ENCODE results near the gene GTPBP10. TPM values are rescaled to one million over a fixed set of nuclear protein-coding genes. Genes with fewer than 3 reads are reported as not detected.

GTPBP10 gene
- total RNA-seq, 1 experiment from 2014 or later = 18.5 TPM

DNA sequence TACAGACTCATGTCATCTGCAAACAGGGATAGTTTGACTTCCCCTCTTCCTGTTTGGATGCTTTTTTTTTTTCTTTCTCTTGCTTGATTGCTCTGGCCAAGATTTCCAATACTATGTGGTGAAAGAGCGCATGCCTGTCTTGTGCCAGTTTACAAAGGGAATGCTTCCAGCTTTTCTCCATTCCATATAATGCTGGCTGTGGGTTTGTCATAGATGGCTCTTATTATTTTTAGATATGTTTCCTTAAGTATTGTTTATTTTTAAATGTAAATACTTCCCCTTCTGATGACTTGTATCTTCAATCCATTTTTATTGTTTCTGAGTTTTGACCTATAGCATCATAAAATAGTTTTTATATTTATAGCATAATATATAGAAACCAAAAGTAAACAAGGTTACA is 43.3 kb upstream of the GTPBP10 start:
- TF ChIP-seq ZNF121 (CRISPR knock-in tag; IDR thresholded peaks at IDR 0.05) (no peak), FOXJ3 (CRISPR knock-in tag; IDR thresholded peaks at IDR 0.05; ENCODE audit: borderline replicate concordance) (no peak), CBFB (CRISPR knock-in tag; IDR thresholded peaks at IDR 0.05; ENCODE audit: low read depth) (no peak), MXD4 (CRISPR knock-in tag; IDR thresholded peaks at IDR 0.05; ENCODE audit: borderline replicate concordance) (no peak), TCF7 (CRISPR knock-in tag; IDR thresholded peaks at IDR 0.05; ENCODE audit: low read depth) (no peak)
- TF ChIP-seq, protein P1, sequence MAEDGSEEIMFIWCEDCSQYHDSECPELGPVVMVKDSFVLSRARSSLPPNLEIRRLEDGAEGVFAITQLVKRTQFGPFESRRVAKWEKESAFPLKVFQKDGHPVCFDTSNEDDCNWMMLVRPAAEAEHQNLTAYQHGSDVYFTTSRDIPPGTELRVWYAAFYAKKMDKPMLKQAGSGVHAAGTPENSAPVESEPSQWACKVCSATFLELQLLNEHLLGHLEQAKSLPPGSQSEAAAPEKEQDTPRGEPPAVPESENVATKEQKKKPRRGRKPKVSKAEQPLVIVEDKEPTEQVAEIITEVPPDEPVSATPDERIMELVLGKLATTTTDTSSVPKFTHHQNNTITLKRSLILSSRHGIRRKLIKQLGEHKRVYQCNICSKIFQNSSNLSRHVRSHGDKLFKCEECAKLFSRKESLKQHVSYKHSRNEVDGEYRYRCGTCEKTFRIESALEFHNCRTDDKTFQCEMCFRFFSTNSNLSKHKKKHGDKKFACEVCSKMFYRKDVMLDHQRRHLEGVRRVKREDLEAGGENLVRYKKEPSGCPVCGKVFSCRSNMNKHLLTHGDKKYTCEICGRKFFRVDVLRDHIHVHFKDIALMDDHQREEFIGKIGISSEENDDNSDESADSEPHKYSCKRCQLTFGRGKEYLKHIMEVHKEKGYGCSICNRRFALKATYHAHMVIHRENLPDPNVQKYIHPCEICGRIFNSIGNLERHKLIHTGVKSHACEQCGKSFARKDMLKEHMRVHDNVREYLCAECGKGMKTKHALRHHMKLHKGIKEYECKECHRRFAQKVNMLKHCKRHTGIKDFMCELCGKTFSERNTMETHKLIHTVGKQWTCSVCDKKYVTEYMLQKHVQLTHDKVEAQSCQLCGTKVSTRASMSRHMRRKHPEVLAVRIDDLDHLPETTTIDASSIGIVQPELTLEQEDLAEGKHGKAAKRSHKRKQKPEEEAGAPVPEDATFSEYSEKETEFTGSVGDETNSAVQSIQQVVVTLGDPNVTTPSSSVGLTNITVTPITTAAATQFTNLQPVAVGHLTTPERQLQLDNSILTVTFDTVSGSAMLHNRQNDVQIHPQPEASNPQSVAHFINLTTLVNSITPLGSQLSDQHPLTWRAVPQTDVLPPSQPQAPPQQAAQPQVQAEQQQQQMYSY (CRISPR knock-in tag; IDR thresholded peaks at IDR 0.05) = no peak
- H3K36me3 Mint-ChIP-seq = no peaks in the 10 kb centered on the region
- no peak overlapping the region for H3K4me3 Mint-ChIP-seq
- no peak overlapping the region for H3K27ac Mint-ChIP-seq
- POLR2A ChIA-PET = interaction anchor here (0.7 kb wide), 1 partner anchor 60 kb away, joined by 3 read pairs; no protein-coding TSS in a partner anchor
- CTCF ChIA-PET = interaction anchor here (1.6 kb wide), 1 partner anchor 9 kb away, joined by 4 read pairs; no protein-coding TSS in a partner anchor
- no peaks in the 10 kb centered on the region for H3K4me1 Mint-ChIP-seq
- no peak for DNase-seq (ENCODE audit: low spot score)
- ATAC-seq = no peak
- no peaks in the 10 kb centered on the region for H3K27me3 Mint-ChIP-seq (ENCODE audit: low read depth)
- no peaks in the 10 kb centered on the region for H3K9me3 Mint-ChIP-seq

DNA sequence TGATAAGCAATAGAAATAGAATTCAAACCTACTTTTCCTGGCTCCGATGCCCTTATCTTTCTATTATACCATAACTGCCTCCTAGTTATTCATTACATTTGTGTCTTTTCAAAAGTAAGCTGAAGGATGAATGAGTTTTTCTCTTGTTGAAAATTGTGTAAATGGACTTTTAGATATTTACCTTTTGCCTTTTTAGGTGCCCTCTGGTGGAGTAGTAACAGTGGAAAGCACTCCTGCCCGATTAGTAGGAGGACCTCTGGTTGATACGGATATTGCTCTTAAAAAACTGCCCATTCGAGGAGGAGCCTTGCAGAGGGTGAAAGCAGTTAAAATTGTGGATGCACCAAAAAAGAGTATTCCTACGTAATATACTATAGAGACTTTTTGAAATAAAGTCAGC is 36.6 kb upstream of the GTPBP10 start:
- no peaks in the 10 kb centered on the region for H3K4me1 Mint-ChIP-seq
- ATAC-seq = no peak

More for the DNA sequence above, 36.6 kb upstream of the GTPBP10 start:
- no peak for DNase-seq (ENCODE audit: low spot score)
- H3K4me3 Mint-ChIP-seq = no peak overlapping the region
- H3K36me3 Mint-ChIP-seq = no peaks in the 10 kb centered on the region
- TF ChIP-seq, protein P2, sequence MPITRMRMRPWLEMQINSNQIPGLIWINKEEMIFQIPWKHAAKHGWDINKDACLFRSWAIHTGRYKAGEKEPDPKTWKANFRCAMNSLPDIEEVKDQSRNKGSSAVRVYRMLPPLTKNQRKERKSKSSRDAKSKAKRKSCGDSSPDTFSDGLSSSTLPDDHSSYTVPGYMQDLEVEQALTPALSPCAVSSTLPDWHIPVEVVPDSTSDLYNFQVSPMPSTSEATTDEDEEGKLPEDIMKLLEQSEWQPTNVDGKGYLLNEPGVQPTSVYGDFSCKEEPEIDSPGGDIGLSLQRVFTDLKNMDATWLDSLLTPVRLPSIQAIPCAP (CRISPR knock-in tag; IDR thresholded peaks at IDR 0.05) = no peak
- TF ChIP-seq, protein P3, sequence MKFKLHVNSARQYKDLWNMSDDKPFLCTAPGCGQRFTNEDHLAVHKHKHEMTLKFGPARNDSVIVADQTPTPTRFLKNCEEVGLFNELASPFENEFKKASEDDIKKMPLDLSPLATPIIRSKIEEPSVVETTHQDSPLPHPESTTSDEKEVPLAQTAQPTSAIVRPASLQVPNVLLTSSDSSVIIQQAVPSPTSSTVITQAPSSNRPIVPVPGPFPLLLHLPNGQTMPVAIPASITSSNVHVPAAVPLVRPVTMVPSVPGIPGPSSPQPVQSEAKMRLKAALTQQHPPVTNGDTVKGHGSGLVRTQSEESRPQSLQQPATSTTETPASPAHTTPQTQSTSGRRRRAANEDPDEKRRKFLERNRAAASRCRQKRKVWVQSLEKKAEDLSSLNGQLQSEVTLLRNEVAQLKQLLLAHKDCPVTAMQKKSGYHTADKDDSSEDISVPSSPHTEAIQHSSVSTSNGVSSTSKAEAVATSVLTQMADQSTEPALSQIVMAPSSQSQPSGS (CRISPR knock-in tag; IDR thresholded peaks at IDR 0.05; ENCODE audit: borderline replicate concordance, low read depth) = no peak
- TF ChIP-seq, protein P4, sequence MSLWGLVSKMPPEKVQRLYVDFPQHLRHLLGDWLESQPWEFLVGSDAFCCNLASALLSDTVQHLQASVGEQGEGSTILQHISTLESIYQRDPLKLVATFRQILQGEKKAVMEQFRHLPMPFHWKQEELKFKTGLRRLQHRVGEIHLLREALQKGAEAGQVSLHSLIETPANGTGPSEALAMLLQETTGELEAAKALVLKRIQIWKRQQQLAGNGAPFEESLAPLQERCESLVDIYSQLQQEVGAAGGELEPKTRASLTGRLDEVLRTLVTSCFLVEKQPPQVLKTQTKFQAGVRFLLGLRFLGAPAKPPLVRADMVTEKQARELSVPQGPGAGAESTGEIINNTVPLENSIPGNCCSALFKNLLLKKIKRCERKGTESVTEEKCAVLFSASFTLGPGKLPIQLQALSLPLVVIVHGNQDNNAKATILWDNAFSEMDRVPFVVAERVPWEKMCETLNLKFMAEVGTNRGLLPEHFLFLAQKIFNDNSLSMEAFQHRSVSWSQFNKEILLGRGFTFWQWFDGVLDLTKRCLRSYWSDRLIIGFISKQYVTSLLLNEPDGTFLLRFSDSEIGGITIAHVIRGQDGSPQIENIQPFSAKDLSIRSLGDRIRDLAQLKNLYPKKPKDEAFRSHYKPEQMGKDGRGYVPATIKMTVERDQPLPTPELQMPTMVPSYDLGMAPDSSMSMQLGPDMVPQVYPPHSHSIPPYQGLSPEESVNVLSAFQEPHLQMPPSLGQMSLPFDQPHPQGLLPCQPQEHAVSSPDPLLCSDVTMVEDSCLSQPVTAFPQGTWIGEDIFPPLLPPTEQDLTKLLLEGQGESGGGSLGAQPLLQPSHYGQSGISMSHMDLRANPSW (CRISPR knock-in tag; conservative IDR thresholded peaks at IDR 0.05; ENCODE audit: low read depth) = no peak
- TF ChIP-seq ZNF232 (CRISPR knock-in tag; IDR thresholded peaks at IDR 0.05) (no peak), ZNF138 (CRISPR knock-in tag; conservative IDR thresholded peaks at IDR 0.05) (no peak), TEAD4 (CRISPR knock-in tag; IDR thresholded peaks at IDR 0.05) (no peak), ZNF263 (CRISPR knock-in tag; IDR thresholded peaks at IDR 0.05; ENCODE audit: low read depth) (no peak), SP1 (CRISPR knock-in tag; conservative IDR thresholded peaks at IDR 0.05) (no peak), NR3C1 (CRISPR knock-in tag; conservative IDR thresholded peaks at IDR 0.05; ENCODE audit: low read depth) (no peak), TCF7 (CRISPR knock-in tag; IDR thresholded peaks at IDR 0.05; ENCODE audit: low read depth) (no peak), TP53 (CRISPR knock-in tag; IDR thresholded peaks at IDR 0.05) (no peak), MYBL2 (CRISPR knock-in tag; IDR thresholded peaks at IDR 0.05) (no peak)
- TF ChIP-seq, protein P5, sequence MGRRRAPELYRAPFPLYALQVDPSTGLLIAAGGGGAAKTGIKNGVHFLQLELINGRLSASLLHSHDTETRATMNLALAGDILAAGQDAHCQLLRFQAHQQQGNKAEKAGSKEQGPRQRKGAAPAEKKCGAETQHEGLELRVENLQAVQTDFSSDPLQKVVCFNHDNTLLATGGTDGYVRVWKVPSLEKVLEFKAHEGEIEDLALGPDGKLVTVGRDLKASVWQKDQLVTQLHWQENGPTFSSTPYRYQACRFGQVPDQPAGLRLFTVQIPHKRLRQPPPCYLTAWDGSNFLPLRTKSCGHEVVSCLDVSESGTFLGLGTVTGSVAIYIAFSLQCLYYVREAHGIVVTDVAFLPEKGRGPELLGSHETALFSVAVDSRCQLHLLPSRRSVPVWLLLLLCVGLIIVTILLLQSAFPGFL (CRISPR knock-in tag; IDR thresholded peaks at IDR 0.05; ENCODE audit: borderline replicate concordance) = no peak
- TF ChIP-seq, protein P6, sequence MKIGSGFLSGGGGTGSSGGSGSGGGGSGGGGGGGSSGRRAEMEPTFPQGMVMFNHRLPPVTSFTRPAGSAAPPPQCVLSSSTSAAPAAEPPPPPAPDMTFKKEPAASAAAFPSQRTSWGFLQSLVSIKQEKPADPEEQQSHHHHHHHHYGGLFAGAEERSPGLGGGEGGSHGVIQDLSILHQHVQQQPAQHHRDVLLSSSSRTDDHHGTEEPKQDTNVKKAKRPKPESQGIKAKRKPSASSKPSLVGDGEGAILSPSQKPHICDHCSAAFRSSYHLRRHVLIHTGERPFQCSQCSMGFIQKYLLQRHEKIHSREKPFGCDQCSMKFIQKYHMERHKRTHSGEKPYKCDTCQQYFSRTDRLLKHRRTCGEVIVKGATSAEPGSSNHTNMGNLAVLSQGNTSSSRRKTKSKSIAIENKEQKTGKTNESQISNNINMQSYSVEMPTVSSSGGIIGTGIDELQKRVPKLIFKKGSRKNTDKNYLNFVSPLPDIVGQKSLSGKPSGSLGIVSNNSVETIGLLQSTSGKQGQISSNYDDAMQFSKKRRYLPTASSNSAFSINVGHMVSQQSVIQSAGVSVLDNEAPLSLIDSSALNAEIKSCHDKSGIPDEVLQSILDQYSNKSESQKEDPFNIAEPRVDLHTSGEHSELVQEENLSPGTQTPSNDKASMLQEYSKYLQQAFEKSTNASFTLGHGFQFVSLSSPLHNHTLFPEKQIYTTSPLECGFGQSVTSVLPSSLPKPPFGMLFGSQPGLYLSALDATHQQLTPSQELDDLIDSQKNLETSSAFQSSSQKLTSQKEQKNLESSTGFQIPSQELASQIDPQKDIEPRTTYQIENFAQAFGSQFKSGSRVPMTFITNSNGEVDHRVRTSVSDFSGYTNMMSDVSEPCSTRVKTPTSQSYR (CRISPR knock-in tag; IDR thresholded peaks at IDR 0.05) = no peak
- no peak overlapping the region for H3K27ac Mint-ChIP-seq
- CTCF ChIA-PET = interaction anchor here (1.6 kb wide), 1 partner anchor 146 kb away, joined by 4 read pairs; no protein-coding TSS in a partner anchor
- POLR2A ChIA-PET = no interaction called here
- no peaks in the 10 kb centered on the region for H3K27me3 Mint-ChIP-seq (ENCODE audit: low read depth)
- no peaks in the 10 kb centered on the region for H3K9me3 Mint-ChIP-seq
